GM18502 (cell line): Measurements from ENCODE around the gene MERTK.
"Not testable (repeated sequence)": the region's sequence is repeated elsewhere in the genome, so short reads cannot be mapped to it uniquely, and the experiment has no call there.

Experiments
- ATAC-seq: cut with Tn5 transposase; IDR thresholded peaks from one replicate; pipeline ENCODE4 v1.9.1; 2021; ENCODE audit warnings: mild to moderate bottlenecking; ENCODE audit not compliant: unreplicated experiment, poor library complexity

Gene MERTK

DNA sequence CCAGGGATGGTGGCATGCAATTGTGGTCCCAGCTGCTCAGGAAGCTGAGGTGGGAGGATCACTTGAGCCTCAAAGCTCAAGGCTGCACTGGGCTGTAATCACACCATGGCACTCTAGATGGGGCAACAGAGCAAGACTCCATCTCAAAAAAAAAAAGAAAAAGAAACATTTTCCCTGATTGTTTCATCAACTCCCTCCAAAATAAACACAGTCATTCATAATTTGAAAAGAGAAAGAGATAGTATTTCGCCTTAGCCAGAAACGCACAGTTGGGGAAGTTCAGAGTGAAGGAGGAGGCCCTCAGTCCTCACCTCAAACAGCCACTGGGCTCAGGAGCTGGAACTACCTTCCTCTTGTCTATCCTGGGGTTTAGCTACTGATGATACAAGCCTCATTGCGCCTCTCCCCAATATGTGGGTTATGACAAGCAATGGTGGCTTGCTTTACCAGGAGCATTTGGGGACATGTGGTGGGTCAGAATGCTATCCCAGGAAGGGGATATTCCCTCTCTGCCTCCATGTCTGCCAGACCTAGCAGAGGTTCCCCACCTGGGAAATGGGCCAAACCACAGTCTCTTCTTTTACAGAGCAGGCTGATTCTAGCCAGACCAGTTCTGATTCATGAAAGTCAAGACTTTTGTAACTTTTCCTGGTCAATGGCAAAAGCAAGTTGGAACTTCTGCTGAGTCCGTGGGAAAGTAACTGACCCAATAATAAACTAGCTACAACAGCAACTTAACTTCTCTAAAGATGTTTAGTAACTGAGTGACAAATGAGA lies 134.5 kb downstream of the MERTK start:
- no peak for ATAC-seq

- ATAC-seq, result no peak
These were observed 135.2 kb downstream of the MERTK start for GRCh38 chr2:112033600-112033999.

DNA sequence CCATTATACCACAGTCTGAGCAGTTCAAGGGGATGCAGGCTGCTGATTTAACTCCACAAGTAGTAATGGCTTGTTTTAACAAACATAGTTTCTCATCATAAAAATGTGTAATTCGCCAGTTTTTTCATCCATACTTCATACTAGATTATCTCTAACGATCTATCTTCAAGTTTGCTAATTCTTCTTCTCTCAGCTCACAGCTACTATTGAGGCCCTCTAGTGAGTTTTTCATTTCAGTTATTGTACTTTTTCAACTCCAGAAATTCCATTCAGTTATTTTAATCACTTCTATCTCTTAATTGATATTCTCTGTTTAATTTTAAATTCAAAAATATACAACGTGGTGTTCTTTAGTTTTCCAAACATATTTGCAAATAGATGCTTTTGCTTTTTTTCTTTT lies 136.5 kb downstream of the MERTK start:
- no peak for ATAC-seq

DNA sequence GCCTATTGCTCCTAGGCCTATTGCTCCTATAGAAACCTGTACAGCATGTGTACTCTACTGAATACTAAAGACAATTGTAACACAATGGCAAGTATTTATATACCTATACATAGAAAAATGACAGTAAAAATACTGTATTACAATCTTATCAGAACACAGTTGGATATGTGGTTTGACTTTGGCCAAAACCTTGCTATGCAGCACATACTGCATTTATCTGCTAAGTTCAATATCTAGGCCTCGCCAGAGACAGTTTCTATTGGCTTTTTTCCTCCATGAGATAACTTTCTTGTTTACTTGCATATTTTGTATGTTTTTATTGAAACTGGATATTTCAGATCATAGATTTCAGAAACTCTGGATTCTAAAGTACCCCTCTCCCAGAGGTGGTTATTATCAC lies 137.4 kb downstream of the MERTK start:
- ATAC-seq, result no peak

DNA sequence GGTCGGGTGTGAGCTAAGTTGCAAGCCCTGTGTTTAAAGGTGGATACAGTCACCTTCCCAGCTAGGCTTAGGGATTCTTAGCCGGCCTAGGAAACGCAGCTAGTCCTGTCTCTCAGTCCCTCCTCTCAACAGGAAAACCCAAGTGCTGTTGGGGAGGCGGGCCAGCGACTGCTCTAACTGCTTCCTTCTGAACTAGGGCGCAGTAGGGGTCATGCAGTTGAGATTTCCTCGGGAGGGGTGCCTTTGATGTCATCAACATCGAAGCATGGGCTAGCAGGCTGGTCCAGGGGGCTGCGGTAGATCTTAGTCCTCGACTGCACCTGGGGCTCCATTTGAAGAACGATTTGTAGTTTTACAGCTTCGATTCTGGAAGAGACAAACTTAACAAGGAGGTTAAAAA lies 141.1 kb downstream of the MERTK start:
- ATAC-seq, result not testable (repeated sequence)

DNA sequence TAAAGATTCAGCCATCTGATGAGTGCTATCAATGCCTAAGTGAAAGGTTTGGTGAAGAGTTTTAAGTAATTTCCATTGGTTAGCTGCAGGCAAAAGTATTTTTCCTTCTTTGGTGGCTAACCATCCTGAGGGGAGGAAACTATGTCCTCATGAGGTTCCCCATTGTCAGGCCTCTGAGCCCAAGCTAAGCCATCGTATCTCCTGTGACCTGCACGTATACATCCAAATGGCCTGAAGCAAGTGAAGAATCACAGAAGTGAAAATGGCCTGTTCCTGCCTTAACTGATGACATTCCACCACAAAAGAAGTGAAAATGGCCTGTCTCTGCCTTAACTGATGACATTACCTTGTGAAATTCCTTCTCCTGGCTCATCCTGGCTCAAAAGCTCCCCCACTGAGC lies 141.7 kb downstream of the MERTK start:
- ATAC-seq, result not testable (repeated sequence)

GRCh38 chr2:112041460-112041859 lies 143.1 kb downstream of the MERTK start:
- not testable (repeated sequence) for ATAC-seq

DNA sequence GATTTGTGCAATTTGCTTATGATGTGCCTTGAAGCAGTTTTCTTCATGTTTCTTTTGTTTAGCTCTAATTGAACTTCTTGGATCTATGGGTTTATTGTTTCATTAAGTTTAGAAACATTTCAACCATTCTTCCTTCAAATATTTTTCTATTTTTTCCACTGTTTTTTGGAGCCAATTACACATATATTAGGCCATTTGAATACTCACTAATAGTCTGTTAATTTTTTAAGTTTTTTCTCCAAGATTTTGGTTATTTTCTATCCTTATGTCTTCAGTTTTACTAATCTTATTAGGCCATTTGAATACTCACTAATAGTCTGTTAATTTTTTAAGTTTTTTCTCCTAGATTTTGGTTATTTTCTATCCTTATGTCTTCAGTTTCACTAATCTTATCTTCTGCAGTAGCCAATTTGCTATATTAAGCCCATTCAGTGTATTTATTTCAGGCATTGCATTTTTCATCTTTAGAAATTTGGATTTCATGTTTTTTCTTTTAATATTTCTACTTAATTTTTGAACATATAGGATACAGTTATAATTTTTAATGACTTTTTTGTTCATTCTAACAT lies 147.1 kb downstream of the MERTK start:
- no peak for ATAC-seq

DNA sequence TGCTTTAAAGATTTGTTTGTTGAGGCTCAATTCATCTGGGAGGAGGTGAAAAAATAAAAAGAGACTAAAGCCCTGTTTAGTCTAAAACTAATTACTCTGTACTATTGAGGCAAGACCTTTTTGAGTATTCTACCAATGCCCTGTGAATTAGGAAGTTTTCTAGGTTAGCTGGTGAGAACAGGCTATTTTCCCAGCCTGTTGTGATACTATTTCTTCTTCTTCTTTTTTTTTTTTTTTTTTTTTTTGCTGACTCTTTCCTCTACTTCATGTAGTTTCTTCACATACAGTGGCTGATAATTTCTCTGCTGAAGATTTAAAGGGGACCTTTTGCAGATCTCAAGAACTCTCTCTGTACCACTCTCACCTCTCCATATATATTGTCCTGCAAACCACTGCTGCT lies 147.8 kb downstream of the MERTK start:
- ATAC-seq, result no peak

- no peak for ATAC-seq
These were observed 149.3 kb downstream of the MERTK start for GRCh38 chr2:112047537-112048235.

DNA sequence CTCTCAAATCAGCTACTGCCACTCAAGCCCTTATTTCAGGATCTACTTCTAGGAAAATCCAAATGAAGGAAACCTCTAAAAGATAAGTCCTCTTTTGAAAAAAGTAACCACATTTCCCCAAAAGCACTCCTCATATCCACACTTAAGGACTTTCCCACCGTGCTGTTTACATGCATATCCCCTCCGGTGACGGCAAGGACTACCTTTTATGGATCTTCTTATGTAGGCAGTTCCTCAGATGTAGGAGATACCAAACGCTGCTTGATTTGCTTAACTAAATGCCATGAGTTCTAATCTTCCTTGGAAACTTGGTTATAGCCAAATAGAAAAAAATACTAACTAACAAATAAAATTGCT lies 149.8 kb downstream of the MERTK start:
- no peak for ATAC-seq

DNA sequence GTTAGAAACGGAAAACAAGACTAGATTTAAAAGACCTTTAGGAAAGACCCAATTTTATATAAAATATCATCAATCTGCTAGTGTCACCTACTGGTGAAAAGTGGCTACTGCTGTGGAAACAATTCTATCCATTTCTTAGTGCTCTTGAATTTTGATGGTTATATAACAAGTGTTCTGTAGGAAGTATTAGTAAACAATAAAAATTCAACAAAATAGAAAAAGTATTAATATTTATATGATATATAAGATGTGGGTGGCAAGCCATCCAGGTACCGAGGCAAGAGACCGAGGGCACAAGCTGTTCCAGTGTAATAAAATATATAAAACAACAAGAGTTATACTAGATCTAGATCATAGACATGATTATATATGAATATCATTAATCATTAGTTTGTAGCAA lies 150.5 kb downstream of the MERTK start:
- ATAC-seq, result no peak

DNA sequence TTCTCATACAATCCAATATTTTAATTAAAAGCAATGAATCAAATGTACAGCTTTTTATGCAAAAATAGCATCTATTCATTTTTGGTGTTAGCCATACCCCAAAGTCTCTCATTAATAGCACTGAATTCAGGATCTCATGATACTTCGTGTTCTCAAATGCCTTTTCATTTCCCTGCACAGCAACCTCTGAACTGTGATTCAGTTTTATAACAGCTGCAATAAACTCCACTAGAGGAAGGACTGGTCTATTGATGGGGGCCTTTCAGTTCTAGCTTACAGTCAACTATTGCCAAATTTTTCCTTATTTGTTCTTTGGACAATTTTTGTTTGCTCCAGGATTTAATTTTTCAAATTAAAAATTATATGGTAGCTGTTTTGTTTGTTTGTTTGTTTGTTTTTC lies 151.9 kb downstream of the MERTK start:
- no peak for ATAC-seq

GRCh38 chr2:112053917-112054846 lies 155.8 kb downstream of the MERTK start:
- peak; percentile 68 for ATAC-seq

DNA sequence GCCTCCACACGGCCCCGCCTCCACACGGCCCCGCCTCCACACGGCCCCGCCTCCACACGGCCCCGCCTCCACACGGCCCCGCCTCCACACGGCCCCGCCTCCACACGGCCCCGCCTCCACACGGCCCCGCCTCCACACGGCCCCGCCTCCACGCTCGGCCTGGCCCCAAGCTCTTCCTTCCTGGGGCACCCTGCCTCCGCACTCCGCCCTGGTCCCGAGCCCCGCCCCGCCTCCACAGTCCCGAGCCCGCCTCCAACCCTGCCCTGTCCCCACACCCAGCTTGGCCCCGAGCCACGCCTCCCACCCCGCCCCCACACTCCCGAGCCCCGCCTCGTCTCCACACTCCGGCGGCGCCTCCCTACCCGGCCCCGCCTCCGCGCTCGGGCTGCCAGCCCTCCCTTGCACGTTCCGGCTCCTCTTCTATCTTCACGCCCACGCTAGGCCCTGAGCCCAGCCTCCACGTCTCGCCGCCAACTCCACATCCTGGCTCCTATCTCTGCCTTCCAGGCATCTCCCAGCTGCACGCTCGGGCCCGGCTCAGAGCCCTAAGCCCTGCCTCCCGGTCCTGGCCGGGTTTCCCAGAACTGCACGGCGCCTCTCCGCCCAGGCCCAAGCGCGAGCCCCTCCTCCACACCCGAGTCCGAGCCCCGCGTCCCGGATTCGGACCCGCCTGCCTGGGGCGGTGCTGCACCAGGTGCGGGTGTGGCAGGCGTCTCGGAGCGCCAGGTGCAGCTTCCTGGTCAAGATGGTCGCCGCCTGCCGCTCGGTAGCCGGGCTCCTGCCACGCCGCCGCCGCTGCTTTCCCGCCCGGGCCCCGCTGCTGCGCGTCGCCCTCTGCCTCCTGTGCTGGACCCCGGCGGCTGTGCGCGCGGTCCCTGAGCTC lies 156.7 kb downstream of the MERTK start, which contains the start of gene TMEM87B:
Gene TMEM87B, plus strand, starts transcription at position 423 of the 883 bp plus-strand sequence. Its CDS starts 323 bp downstream, at position 746.
- peak; percentile 60 for ATAC-seq

GRCh38 chr2:112055730-112056625 lies 157.6 kb downstream of the MERTK start:
- ATAC-seq, result no peak

DNA sequence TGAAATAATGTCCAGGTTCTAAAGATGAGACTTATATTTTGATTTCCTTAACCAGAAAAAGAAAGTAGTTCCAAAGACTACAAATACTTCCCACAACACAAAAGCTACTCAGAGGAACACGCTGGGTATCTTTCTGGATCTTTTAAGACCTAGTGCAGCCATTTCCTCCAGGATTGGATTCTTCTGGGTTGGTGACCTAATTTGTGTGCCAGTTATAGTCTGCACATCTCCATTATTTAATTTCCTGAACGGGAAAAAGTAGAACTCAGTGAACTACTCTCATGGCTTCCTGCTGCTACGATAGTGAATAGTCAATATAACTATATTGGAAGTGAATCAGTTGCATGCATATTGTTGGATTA lies 158.2 kb downstream of the MERTK start:
- no peak for ATAC-seq

- no peak for ATAC-seq
These were observed 161.3 kb downstream of the MERTK start for GRCh38 chr2:112059671-112060070.

DNA sequence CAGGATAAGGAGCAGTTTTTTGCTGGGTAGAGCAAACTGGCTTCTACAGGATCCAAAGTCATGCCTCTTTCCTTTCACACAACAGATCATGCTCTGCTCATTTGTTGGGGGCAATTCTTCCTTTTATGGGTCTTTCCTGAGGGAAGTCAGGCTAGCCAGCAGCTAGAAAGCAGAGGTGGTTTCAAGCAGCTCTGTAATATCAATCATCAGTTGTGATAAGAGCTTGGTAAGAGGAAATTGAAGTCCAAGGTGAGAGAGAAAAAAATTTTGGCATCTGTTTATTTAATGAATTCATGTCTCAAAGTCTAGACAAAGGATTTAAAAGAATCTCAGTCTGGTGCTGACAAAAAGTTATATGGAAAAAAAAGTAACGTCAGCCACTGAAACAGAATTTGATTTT lies 162.9 kb downstream of the MERTK start:
- ATAC-seq, result no peak
